ENCODE measurements around the gene PTPRJ. TPM values are rescaled to one million over a fixed set of nuclear protein-coding genes. Genes with fewer than 3 reads are reported as not detected.
A peak's percentile ranks its signal among the peaks of the same experiment; 100 is the strongest.

PTPRJ gene
- total RNA-seq, 1 experiment from 2014 or later, result 12.1 TPM

DNA sequence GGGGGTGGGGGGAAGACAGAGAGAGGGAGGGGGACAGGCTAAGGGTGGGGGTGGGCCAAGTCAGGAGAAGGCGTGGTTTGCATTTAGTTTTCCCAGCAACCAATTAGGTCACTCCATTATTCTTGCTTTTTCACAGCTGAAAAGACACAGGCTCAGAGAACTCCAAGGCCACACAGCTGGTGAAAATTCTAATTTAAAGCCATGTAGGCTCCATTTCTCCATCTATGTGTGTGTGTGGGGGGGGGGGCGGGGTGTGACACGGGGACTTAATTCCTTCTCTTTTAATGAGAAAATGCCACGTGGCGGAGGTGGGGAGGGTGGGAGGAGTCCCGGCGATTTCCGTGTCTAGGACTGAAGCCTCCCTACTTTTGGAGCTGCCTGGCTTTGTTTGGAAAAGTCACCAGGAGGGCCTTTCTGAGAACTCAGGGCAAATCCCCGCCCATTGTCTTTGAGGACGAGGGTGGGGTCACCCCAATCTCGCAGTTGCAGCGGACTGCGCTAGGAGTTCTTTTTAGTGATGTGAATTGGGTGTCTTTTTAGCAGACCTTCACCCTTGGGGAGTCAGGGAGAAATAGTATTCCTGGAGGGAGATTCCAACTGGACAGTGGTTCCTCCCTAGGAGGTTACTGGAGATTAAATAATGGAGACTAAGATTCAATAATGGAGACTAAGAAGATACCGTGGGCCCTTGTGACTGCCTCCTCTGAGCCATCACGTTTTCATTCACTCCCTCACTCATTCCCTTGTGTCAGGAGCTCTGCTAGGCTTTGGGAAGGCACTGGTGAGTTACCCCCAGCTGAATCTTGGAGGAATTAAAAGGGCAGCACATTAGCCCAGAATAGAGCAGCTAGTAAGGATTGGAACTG is 36.4 kb upstream of the PTPRJ start:
- Histone ChIP-seq H3K36me3 (ENCODE audit: insufficient read depth, low read length, poor library complexity, severe bottlenecking) (no peaks in the 10 kb centered on the region), H3K27ac (ENCODE audit: low read depth, low read length, poor library complexity, severe bottlenecking) (no peak overlapping the region), H3K4me3 (ENCODE audit: low read depth, low read length, poor library complexity, severe bottlenecking) (no peak overlapping the region), H3K9me3 (ENCODE audit: low read depth, low read length, poor library complexity, severe bottlenecking) (no peaks in the 10 kb centered on the region), H3K4me1 (ENCODE audit: insufficient read depth, low read length, poor library complexity, severe bottlenecking) (no peaks in the 10 kb centered on the region), H3K27me3 (replicated peaks; ENCODE audit: insufficient read depth, low read depth, low read length, poor library complexity) (no peaks in the 10 kb centered on the region)
- no TSS peak for BruUV-seq (replicated peaks)
- POLR2A ChIA-PET (ENCODE audit: low non-redundant PET), result interaction anchor here (0.6 kb wide), 1 partner anchor 150 kb away, joined by 8 read pairs; no protein-coding TSS in a partner anchor
- CTCF ChIA-PET, result interaction anchor here (0.6 kb wide), 1 partner anchor 33 kb away, joined by 4 read pairs; no protein-coding TSS in a partner anchor
- intact Hi-C loops (cut with micrococcal nuclease; ENCODE audit: unreplicated experiment), result no loop called here
- TF ChIP-seq, protein P1, sequence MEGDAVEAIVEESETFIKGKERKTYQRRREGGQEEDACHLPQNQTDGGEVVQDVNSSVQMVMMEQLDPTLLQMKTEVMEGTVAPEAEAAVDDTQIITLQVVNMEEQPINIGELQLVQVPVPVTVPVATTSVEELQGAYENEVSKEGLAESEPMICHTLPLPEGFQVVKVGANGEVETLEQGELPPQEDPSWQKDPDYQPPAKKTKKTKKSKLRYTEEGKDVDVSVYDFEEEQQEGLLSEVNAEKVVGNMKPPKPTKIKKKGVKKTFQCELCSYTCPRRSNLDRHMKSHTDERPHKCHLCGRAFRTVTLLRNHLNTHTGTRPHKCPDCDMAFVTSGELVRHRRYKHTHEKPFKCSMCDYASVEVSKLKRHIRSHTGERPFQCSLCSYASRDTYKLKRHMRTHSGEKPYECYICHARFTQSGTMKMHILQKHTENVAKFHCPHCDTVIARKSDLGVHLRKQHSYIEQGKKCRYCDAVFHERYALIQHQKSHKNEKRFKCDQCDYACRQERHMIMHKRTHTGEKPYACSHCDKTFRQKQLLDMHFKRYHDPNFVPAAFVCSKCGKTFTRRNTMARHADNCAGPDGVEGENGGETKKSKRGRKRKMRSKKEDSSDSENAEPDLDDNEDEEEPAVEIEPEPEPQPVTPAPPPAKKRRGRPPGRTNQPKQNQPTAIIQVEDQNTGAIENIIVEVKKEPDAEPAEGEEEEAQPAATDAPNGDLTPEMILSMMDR (conservative IDR thresholded peaks at IDR 0.05; ENCODE audit: low read depth, low read length), result no peak
- no peak for TF ChIP-seq EZH2 (IDR thresholded peaks at IDR 0.05; ENCODE audit: borderline replicate concordance, low read depth, low read length, poor library complexity, severe bottlenecking)
- no peak for DNase-seq (ENCODE audit: low spot score)

DNA sequence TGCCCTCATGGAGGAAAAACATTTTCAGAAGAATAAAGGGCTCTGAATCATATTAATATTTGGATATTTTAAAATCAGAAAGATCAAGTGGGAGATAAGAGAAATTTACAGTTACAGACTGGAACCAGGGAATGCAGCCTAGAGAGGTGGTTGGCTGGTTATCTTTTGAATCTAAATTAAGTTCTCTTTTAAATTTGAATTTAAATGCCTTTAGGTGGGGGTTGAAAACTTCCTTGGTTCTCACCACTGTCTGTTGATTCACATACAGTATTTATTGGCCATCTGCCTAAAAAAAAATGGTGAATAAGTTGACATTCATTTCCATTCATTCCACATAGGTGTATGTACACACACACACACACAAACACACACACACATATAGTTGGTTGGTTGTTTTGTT is 35.7 kb upstream of the PTPRJ start:
- BruUV-seq (replicated peaks), result no TSS peak
- no peaks in the 10 kb centered on the region for H3K36me3 ChIP-seq (ENCODE audit: insufficient read depth, low read length, poor library complexity, severe bottlenecking)
- H3K4me3 ChIP-seq (ENCODE audit: low read depth, low read length, poor library complexity, severe bottlenecking), result no peak overlapping the region
- no peak for DNase-seq (ENCODE audit: low spot score)
- intact Hi-C loops (cut with micrococcal nuclease; ENCODE audit: unreplicated experiment), result no loop called here
- TF ChIP-seq, protein P1 (conservative IDR thresholded peaks at IDR 0.05; ENCODE audit: low read depth, low read length), result no peak
- TF ChIP-seq EZH2 (IDR thresholded peaks at IDR 0.05; ENCODE audit: borderline replicate concordance, low read depth, low read length, poor library complexity, severe bottlenecking), result no peak
- ChIA-PET CTCF (no interaction called here), POLR2A (ENCODE audit: low non-redundant PET) (no interaction called here)
- no peaks in the 10 kb centered on the region for H3K27me3 ChIP-seq (replicated peaks; ENCODE audit: insufficient read depth, low read depth, low read length, poor library complexity)
- H3K9me3 ChIP-seq (ENCODE audit: low read depth, low read length, poor library complexity, severe bottlenecking), result no peaks in the 10 kb centered on the region
- H3K27ac ChIP-seq (ENCODE audit: low read depth, low read length, poor library complexity, severe bottlenecking), result no peak overlapping the region
- H3K4me1 ChIP-seq (ENCODE audit: insufficient read depth, low read length, poor library complexity, severe bottlenecking), result no peaks in the 10 kb centered on the region

DNA sequence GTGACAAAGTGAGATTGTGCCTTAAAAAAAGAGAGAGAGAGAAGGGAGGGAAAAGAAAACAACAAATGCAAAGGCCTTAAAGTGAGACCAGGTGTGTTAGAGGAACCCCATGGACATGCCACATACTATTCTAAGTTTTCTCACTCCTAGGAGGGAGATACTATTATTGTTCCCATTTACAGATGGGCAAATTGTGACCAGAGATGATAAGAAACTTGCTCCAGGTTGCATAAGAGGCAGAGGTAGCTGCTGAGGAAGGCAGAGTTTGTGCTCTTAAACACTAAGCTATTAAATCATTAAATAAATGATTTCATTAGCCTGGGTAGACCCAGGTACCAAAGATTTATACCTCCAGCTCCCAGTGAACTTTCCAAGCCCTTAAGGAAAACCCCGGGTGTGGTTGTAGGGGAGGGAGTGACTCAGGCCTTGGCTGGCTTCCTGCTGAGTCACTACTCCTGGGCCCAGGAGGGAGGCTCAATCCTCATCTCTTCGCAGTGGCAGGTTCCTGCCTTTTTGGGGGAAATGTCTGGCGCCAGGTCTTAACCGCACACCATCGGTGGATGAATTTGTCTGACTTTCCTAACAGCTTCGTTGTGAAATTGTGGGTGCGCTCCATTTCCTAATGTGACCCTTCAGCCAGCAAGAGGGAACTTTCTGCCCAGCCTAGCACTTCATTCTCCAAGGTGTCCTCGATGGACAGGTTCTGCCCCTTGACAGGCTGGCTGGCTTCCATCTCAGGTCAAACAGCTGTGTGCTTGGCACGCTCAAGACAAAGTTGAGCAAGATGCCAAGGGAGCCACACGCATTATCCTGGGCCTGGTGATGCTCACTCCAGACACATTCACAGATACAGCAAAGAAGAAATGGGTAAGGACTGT is 33.4 kb upstream of the PTPRJ start:
- ChIA-PET CTCF (interaction anchor here (0.8 kb wide), 1 partner anchor 162 kb away, joined by 3 read pairs; no protein-coding TSS in a partner anchor), POLR2A (ENCODE audit: low non-redundant PET) (interaction anchor here (0.6 kb wide), 1 partner anchor 54 kb away, joined by 5 read pairs; no protein-coding TSS in a partner anchor)
- no peaks in the 10 kb centered on the region for H3K27me3 ChIP-seq (replicated peaks; ENCODE audit: insufficient read depth, low read depth, low read length, poor library complexity)
- TF ChIP-seq EZH2 (IDR thresholded peaks at IDR 0.05; ENCODE audit: borderline replicate concordance, low read depth, low read length, poor library complexity, severe bottlenecking), result no peak
- TF ChIP-seq, protein P1 (conservative IDR thresholded peaks at IDR 0.05; ENCODE audit: low read depth, low read length), result no peak
- H3K36me3 ChIP-seq (ENCODE audit: insufficient read depth, low read length, poor library complexity, severe bottlenecking), result no peaks in the 10 kb centered on the region
- no peak overlapping the region for H3K27ac ChIP-seq (ENCODE audit: low read depth, low read length, poor library complexity, severe bottlenecking)
- DNase-seq (ENCODE audit: low spot score), result peak; percentile 82
- no peak overlapping the region for H3K4me3 ChIP-seq (ENCODE audit: low read depth, low read length, poor library complexity, severe bottlenecking)
- no TSS peak for BruUV-seq (replicated peaks)
- intact Hi-C loops (cut with micrococcal nuclease; ENCODE audit: unreplicated experiment), result no loop called here
- peaks cover 7% of the 10 kb centered on the region for H3K4me1 ChIP-seq (ENCODE audit: insufficient read depth, low read length, poor library complexity, severe bottlenecking)
- no peaks in the 10 kb centered on the region for H3K9me3 ChIP-seq (ENCODE audit: low read depth, low read length, poor library complexity, severe bottlenecking)

Data from A673 (cell line).